Mesenchymal stem cell (in vitro differentiated cells and primary cell): Measurements from ENCODE around the gene SLC35F4.

Experiments used
- DNase-seq: peaks from one replicate; pipeline ENCODE4 v3.0.0-alpha.2; 2013
- H2AFZ ChIP-seq: one replicate; pipeline ENCODE4 v1.6.1; 2013; ENCODE audit warnings: low read depth, mild to moderate bottlenecking, control low read depth, inconsistent platforms, low read length, moderate library complexity
- H2AK5ac ChIP-seq: 2 replicates; pipeline ENCODE4 v1.6.1; 2013; ENCODE audit warnings: low read length, moderate library complexity, mild to moderate bottlenecking, inconsistent platforms; ENCODE audit not compliant: severe bottlenecking
- H2BK120ac ChIP-seq: one replicate; pipeline ENCODE4 v1.6.1; 2013; ENCODE audit warnings: low read depth, mild to moderate bottlenecking, inconsistent platforms, low read length, moderate library complexity
- H2BK12ac ChIP-seq, 2 experiments: one replicate each; pipeline ENCODE4 v1.6.1; 2013; ENCODE audit warnings: inconsistent platforms in 2 of 2, low read length in 2 of 2, mild to moderate bottlenecking in 2 of 2, moderate library complexity in 2 of 2, control low read depth in 1 of 2
- H2BK15ac ChIP-seq: one replicate; pipeline ENCODE4 v1.6.1; 2013; ENCODE audit warnings: mild to moderate bottlenecking, low read depth, inconsistent platforms; ENCODE audit not compliant: poor library complexity, severe bottlenecking
- H2BK5ac ChIP-seq: 2 replicates; pipeline ENCODE4 v1.6.1; 2013; ENCODE audit warnings: low read depth, mild to moderate bottlenecking, low read length, control low read depth, inconsistent platforms; ENCODE audit not compliant: poor library complexity, severe bottlenecking
- H3K14ac ChIP-seq, 2 experiments: one replicate each; pipeline ENCODE4 v1.6.1; 2013; ENCODE audit warnings: inconsistent platforms in 2 of 2, low read length in 2 of 2, control low read depth in 1 of 2, mild to moderate bottlenecking in 1 of 2, moderate library complexity in 1 of 2
- H3K18ac ChIP-seq, 2 experiments: one replicate each; pipeline ENCODE4 v1.6.1; 2013; ENCODE audit warnings: inconsistent platforms in 2 of 2, low read length in 2 of 2, control low read depth in 1 of 2, low read depth in 1 of 2, mild to moderate bottlenecking in 1 of 2
- H3K23ac ChIP-seq, 2 experiments: one replicate each; pipeline ENCODE4 v1.6.1; 2013; ENCODE audit warnings: inconsistent platforms in 2 of 2, low read length in 2 of 2, mild to moderate bottlenecking in 2 of 2, moderate library complexity in 2 of 2, control low read depth in 1 of 2
- H3K27ac ChIP-seq: 2 replicates; pipeline ENCODE4 v1.5.1; 2013; ENCODE audit warnings: mild to moderate bottlenecking, moderate library complexity, low read length, control low read depth, inconsistent platforms; ENCODE audit not compliant: poor library complexity, severe bottlenecking
- H3K27me3 ChIP-seq, 2 experiments: 2 replicates each; pipeline versions ENCODE4 v1.6.1 to v1.7.0; 2013; ENCODE audit warnings: low read length in 2 of 2, mild to moderate bottlenecking in 2 of 2, moderate library complexity in 2 of 2, control low read depth in 1 of 2, inconsistent platforms in 1 of 2; ENCODE audit not compliant: control insufficient read depth in 1 of 2, insufficient read depth in 1 of 2
- H3K36me3 ChIP-seq, 2 experiments: 2 replicates each; pipeline versions ENCODE4 v1.6.1 to v1.7.0; 2013; ENCODE audit warnings: low read length in 2 of 2, control low read depth in 1 of 2, inconsistent platforms in 1 of 2, low read depth in 1 of 2, mild to moderate bottlenecking in 1 of 2; ENCODE audit not compliant: insufficient read depth in 2 of 2, control insufficient read depth in 1 of 2
- H3K4ac ChIP-seq, 2 experiments: one replicate each; pipeline ENCODE4 v1.6.1; 2013; ENCODE audit warnings: inconsistent platforms in 2 of 2, low read length in 2 of 2, mild to moderate bottlenecking in 2 of 2, moderate library complexity in 2 of 2, control low read depth in 1 of 2, low read depth in 1 of 2
- H3K4me1 ChIP-seq: 2 replicates; pipeline ENCODE4 v1.6.1; 2013; ENCODE audit warnings: low read depth, low read length, control low read depth; ENCODE audit not compliant: control insufficient read depth, insufficient read depth
- H3K4me2 ChIP-seq: 2 replicates; pipeline ENCODE4 v1.6.1; 2013; ENCODE audit warnings: low read length, mild to moderate bottlenecking, inconsistent platforms; ENCODE audit not compliant: poor library complexity, severe bottlenecking
- H3K4me3 ChIP-seq, 2 experiments: 2 replicates each; pipeline versions ENCODE4 v1.5.1 to v1.7.0; 2013; ENCODE audit warnings: low read length in 2 of 2, mild to moderate bottlenecking in 2 of 2, control low read depth in 1 of 2, low read depth in 1 of 2; ENCODE audit not compliant: insufficient read depth in 1 of 2
- H3K79me1 ChIP-seq: replicated peaks from 2 replicates; pipeline ENCODE4 v1.6.1; 2013; ENCODE audit warnings: mild to moderate bottlenecking, control low read depth, low read length, inconsistent platforms; ENCODE audit not compliant: poor library complexity, severe bottlenecking
- H3K9ac ChIP-seq: 2 replicates; pipeline ENCODE4 v1.7.0; 2013; ENCODE audit warnings: mild to moderate bottlenecking, low read length, moderate library complexity
- H3K9me3 ChIP-seq: 2 replicates; pipeline ENCODE4 v1.7.0; 2013; ENCODE audit warnings: mild to moderate bottlenecking, low read length; ENCODE audit not compliant: control insufficient read depth
- H4K8ac ChIP-seq: one replicate; pipeline ENCODE4 v1.6.1; 2013; ENCODE audit warnings: inconsistent platforms, mild to moderate bottlenecking, low read length, moderate library complexity
- H4K91ac ChIP-seq: one replicate; pipeline ENCODE4 v1.6.1; 2013; ENCODE audit warnings: mild to moderate bottlenecking, low read length, inconsistent platforms
- WGBS: methylation state at CpG from one replicate; pipeline ENCODE4 v1.1.7; 2013; ENCODE audit warnings: mixed read lengths; 5-methylcytosine and 5-hydroxymethylcytosine counted together

SLC35F4 gene

GRCh38 chr14:57567220-57567619, 298.7 kb downstream of the SLC35F4 start:
- no peak overlapping the region for H3K23ac ChIP-seq
- H4K91ac ChIP-seq: no peak overlapping the region
- H2AK5ac ChIP-seq: no peak overlapping the region
- no peaks in the 10 kb centered on the region for H3K36me3 ChIP-seq
- no peak overlapping the region for H2BK5ac ChIP-seq
- no peak for DNase-seq
- no peaks in the 10 kb centered on the region for H3K27me3 ChIP-seq
- no peak overlapping the region for H2BK12ac ChIP-seq
- H2BK120ac ChIP-seq: no peak overlapping the region
- no peak overlapping the region for H3K18ac ChIP-seq
- no peaks in the 10 kb centered on the region for H3K9me3 ChIP-seq
- no peak overlapping the region for H2AFZ ChIP-seq
- no peaks in the 10 kb centered on the region for H3K4me1 ChIP-seq
- WGBS: 85% methylated on average over 2 of the region's 2 CpGs
- H3K4me2 ChIP-seq: no peak overlapping the region
- H3K4me3 ChIP-seq: no peak overlapping the region
- H3K4ac ChIP-seq: no peak overlapping the region
- H3K79me1 ChIP-seq: no peaks in the 10 kb centered on the region
- no peak overlapping the region for H3K14ac ChIP-seq
- H3K9ac ChIP-seq: no peak overlapping the region
- no peak overlapping the region for H3K27ac ChIP-seq
- no peak overlapping the region for H2BK15ac ChIP-seq
- no peak overlapping the region for H4K8ac ChIP-seq

GRCh38 chr14:57560681-57561080, 305.2 kb downstream of the SLC35F4 start:
- Histone ChIP-seq H2BK15ac (no peak overlapping the region), H3K36me3 (no peaks in the 10 kb centered on the region), H3K9ac (no peak overlapping the region), H3K79me1 (no peaks in the 10 kb centered on the region), H3K4ac (no peak overlapping the region), H3K18ac (no peak overlapping the region), H2BK5ac (no peak overlapping the region), H2AK5ac (no peak overlapping the region), H3K4me2 (no peak overlapping the region), H3K14ac (no peak overlapping the region), H2BK12ac (no peak overlapping the region), H3K27me3 (no peaks in the 10 kb centered on the region), H4K8ac (no peak overlapping the region), H4K91ac (no peak overlapping the region), H2BK120ac (no peak overlapping the region), H2AFZ (no peak overlapping the region), H3K23ac (no peak overlapping the region), H3K27ac (peak overlapping the region; percentile 98), H3K9me3 (no peaks in the 10 kb centered on the region), H3K4me1 (peaks cover 7% of the 10 kb centered on the region), H3K4me3 (no peak overlapping the region)
- no peak for DNase-seq
- WGBS: 100% methylated on average over 1 of the region's 3 CpGs

GRCh38 chr14:57559576-57559975, 306.3 kb downstream of the SLC35F4 start:
- WGBS: 66% methylated on average over 5 of the region's 5 CpGs

GRCh38 chr14:57549765-57550420, 316.0 kb downstream of the SLC35F4 start:
- Histone ChIP-seq H2AK5ac (peak overlapping the region; percentile 80), H3K4me3 (no peak overlapping the region), H3K4me2 (peak overlapping the region; percentile 7), H2BK12ac (no peak overlapping the region), H2AFZ (no peak overlapping the region), H3K79me1 (peaks cover 1% of the 10 kb centered on the region), H3K4ac (no peak overlapping the region), H2BK120ac (no peak overlapping the region), H4K91ac (no peak overlapping the region), H3K9me3 (peaks cover 4% of the 10 kb centered on the region), H3K23ac (no peak overlapping the region), H4K8ac (no peak overlapping the region), H3K4me1 (peaks cover 4% of the 10 kb centered on the region), H3K27ac (peak overlapping the region; percentile 73), H2BK15ac (no peak overlapping the region), H3K9ac (no peak overlapping the region), H3K18ac (no peak overlapping the region), H3K14ac (no peak overlapping the region), H3K27me3 (no peaks in the 10 kb centered on the region), H2BK5ac (peak overlapping the region; percentile 35), H3K36me3 (no peaks in the 10 kb centered on the region)
- no peak for DNase-seq
- WGBS: 48% methylated on average over 2 of the region's 4 CpGs

More at GRCh38 chr14:57559576-57559975, 306.3 kb downstream of the SLC35F4 start:
- H3K4ac ChIP-seq: no peak overlapping the region
- H2BK12ac ChIP-seq: no peak overlapping the region
- no peaks in the 10 kb centered on the region for H3K27me3 ChIP-seq
- H2AK5ac ChIP-seq: peak overlapping the region; percentile 32
- no peak overlapping the region for H4K91ac ChIP-seq
- no peak overlapping the region for H3K14ac ChIP-seq
- H3K4me1 ChIP-seq: peaks cover 7% of the 10 kb centered on the region
- no peak overlapping the region for H3K4me2 ChIP-seq
- H2BK15ac ChIP-seq: no peak overlapping the region
- H3K4me3 ChIP-seq: no peak overlapping the region
- peak overlapping the region; percentile 19 for H2BK5ac ChIP-seq
- H4K8ac ChIP-seq: no peak overlapping the region
- H3K79me1 ChIP-seq: no peaks in the 10 kb centered on the region
- no peak for DNase-seq
- H3K36me3 ChIP-seq: no peaks in the 10 kb centered on the region
- H2BK120ac ChIP-seq: no peak overlapping the region
- H3K23ac ChIP-seq: no peak overlapping the region
- H3K18ac ChIP-seq: no peak overlapping the region
- peaks cover 2% of the 10 kb centered on the region for H3K9me3 ChIP-seq
- H3K27ac ChIP-seq: peak overlapping the region; percentile 98
- H2AFZ ChIP-seq: no peak overlapping the region
- H3K9ac ChIP-seq: no peak overlapping the region
